ENCODE measurements around the gene LRRC14B.

The LRRC14B gene

GRCh38 chr5:176296-176823, 14.9 kb upstream of the LRRC14B start:
- no peak overlapping the region for H3K9ac ChIP-seq (ENCODE audit: low read length)
- H2BK12ac ChIP-seq (ENCODE audit: low read length): no peak overlapping the region
- peaks cover 49 to 50% of the 10 kb centered on the region in 2 experiments for H3K36me3 ChIP-seq (ENCODE audit: control insufficient read depth in 1 of 2, insufficient read depth in 2 of 2, low read length in 2 of 2)
- H3K79me2 ChIP-seq (ENCODE audit: control insufficient read depth, insufficient read depth, low read length, poor library complexity): no peaks in the 10 kb centered on the region
- no peak overlapping the region for H2AFZ ChIP-seq (ENCODE audit: insufficient read depth, low read length, poor library complexity)
- no peak overlapping the region for H4K8ac ChIP-seq (ENCODE audit: low read depth, low read length)
- no peak overlapping the region for H3K27ac ChIP-seq (ENCODE audit: low read depth, low read length)
- no peak overlapping the region for H2BK120ac ChIP-seq (ENCODE audit: insufficient read depth, low read length, poor library complexity)
- H4K91ac ChIP-seq (ENCODE audit: low read depth, low read length): no peak overlapping the region
- WGBS (ENCODE audit: extremely low coverage, insufficient coverage, insufficient read length): no CpG with 5 or more reads among the region's 11 CpGs
- H3K14ac ChIP-seq (ENCODE audit: low read length): no peak overlapping the region
- no peaks in the 10 kb centered on the region for H3K27me3 ChIP-seq (ENCODE audit: insufficient read depth, low read length)
- H3K4ac ChIP-seq (ENCODE audit: low read depth, low read length): no peak overlapping the region
- H2BK5ac ChIP-seq (ENCODE audit: low read depth, low read length, poor library complexity): no peak overlapping the region
- H3K4me1 ChIP-seq (ENCODE audit: control insufficient read depth in 1 of 2, insufficient read depth in 2 of 2, low read length in 2 of 2): peaks cover 23 to 24% of the 10 kb centered on the region in 2 experiments
- peak; percentile 38 to 80 for DNase-seq
- H3K4me3 ChIP-seq (ENCODE audit: low read depth, low read length): no peak overlapping the region
- peaks cover 3% of the 10 kb centered on the region for H3K79me1 ChIP-seq (ENCODE audit: low read length)
- H4K12ac ChIP-seq (ENCODE audit: low read depth, low read length): no peak overlapping the region
- H3K9me3 ChIP-seq (ENCODE audit: insufficient read depth, low read depth, low read length): no peaks in the 10 kb centered on the region
- no peak overlapping the region for H3K4me2 ChIP-seq (ENCODE audit: low read length)
- H3K23ac ChIP-seq (ENCODE audit: low read length): no peak overlapping the region
- no peak overlapping the region for H3K18ac ChIP-seq (ENCODE audit: low read length)
- H2AK5ac ChIP-seq (ENCODE audit: low read length): no peak overlapping the region

DNA sequence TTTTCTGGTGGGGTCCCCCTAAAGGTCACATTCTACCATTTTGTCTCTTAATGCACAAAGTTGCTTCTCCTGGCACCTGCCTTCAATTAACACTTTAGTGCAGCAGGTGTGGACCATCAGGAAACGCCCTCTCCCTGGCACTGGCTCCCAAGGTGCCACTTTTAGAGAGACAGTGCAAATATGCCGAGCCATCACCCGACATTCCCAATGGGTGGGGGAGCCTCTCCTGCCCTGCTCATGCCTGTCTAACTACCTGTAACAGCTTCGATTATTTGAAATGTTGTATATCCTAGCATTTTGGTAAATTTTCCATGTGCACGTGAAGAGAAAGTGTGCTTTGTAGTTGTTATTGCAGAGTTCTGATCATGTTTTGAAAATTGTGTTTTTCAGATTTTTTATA, 13.2 kb upstream of the LRRC14B start:
- no peak overlapping the region for H3K23ac ChIP-seq (ENCODE audit: low read length)
- no peaks in the 10 kb centered on the region for H3K27me3 ChIP-seq (ENCODE audit: insufficient read depth, low read length)
- no peak overlapping the region for H3K4ac ChIP-seq (ENCODE audit: low read depth, low read length)
- WGBS (ENCODE audit: extremely low coverage, insufficient coverage, insufficient read length): no CpG with 5 or more reads among the region's 5 CpGs
- no peak overlapping the region for H2AK5ac ChIP-seq (ENCODE audit: low read length)
- DNase-seq: no peak
- peaks cover 3% of the 10 kb centered on the region for H3K79me1 ChIP-seq (ENCODE audit: low read length)
- no peak overlapping the region for H3K18ac ChIP-seq (ENCODE audit: low read length)
- no peaks in the 10 kb centered on the region for H3K9me3 ChIP-seq (ENCODE audit: insufficient read depth, low read depth, low read length)
- no peak overlapping the region for H2BK12ac ChIP-seq (ENCODE audit: low read length)
- H3K14ac ChIP-seq (ENCODE audit: low read length): no peak overlapping the region
- no peak overlapping the region for H4K91ac ChIP-seq (ENCODE audit: low read depth, low read length)
- no peak overlapping the region for H2BK5ac ChIP-seq (ENCODE audit: low read depth, low read length, poor library complexity)
- peaks cover 48 to 49% of the 10 kb centered on the region in 2 experiments for H3K36me3 ChIP-seq (ENCODE audit: control insufficient read depth in 1 of 2, insufficient read depth in 2 of 2, low read length in 2 of 2)
- H4K12ac ChIP-seq (ENCODE audit: low read depth, low read length): no peak overlapping the region
- H3K4me1 ChIP-seq (ENCODE audit: control insufficient read depth in 1 of 2, insufficient read depth in 2 of 2, low read length in 2 of 2): peaks cover 23 to 24% of the 10 kb centered on the region in 2 experiments
- no peak overlapping the region for H2AFZ ChIP-seq (ENCODE audit: insufficient read depth, low read length, poor library complexity)
- H2BK120ac ChIP-seq (ENCODE audit: insufficient read depth, low read length, poor library complexity): no peak overlapping the region
- no peak overlapping the region for H3K4me3 ChIP-seq (ENCODE audit: low read depth, low read length)
- H3K9ac ChIP-seq (ENCODE audit: low read length): no peak overlapping the region
- H3K27ac ChIP-seq (ENCODE audit: low read depth, low read length): no peak overlapping the region
- H4K8ac ChIP-seq (ENCODE audit: low read depth, low read length): no peak overlapping the region
- H3K79me2 ChIP-seq (ENCODE audit: control insufficient read depth, insufficient read depth, low read length, poor library complexity): no peaks in the 10 kb centered on the region
- no peak overlapping the region for H3K4me2 ChIP-seq (ENCODE audit: low read length)

DNA sequence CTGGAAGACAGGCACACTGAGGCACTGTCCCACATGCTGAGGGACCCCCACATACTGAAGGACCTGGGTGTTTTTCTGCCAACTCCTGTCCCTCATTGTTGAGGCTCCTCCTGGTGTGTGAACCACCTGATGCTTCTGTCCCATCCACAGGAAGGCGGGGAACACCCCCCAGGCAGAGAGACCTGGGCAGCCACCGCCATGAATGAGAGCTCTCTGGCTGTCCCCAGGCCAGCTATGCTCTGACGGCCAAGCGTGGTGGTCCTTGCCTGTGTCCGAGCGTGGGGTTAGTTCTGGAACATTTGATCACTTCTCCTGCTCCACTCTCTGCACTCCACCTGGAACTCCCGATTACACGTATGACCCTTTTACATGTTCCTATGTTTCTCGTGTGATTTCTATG, 11.9 kb upstream of the LRRC14B start:
- Histone ChIP-seq H3K14ac (ENCODE audit: low read length) (no peak overlapping the region), H3K4me1 (ENCODE audit: control insufficient read depth in 1 of 2, insufficient read depth in 2 of 2, low read length in 2 of 2) (peaks cover 23 to 27% of the 10 kb centered on the region in 2 experiments), H2BK5ac (ENCODE audit: low read depth, low read length, poor library complexity) (no peak overlapping the region), H3K9ac (ENCODE audit: low read length) (no peak overlapping the region), H3K79me2 (ENCODE audit: control insufficient read depth, insufficient read depth, low read length, poor library complexity) (no peaks in the 10 kb centered on the region), H3K27me3 (ENCODE audit: insufficient read depth, low read length) (no peaks in the 10 kb centered on the region), H3K23ac (ENCODE audit: low read length) (no peak overlapping the region), H3K36me3 (ENCODE audit: control insufficient read depth in 1 of 2, insufficient read depth in 2 of 2, low read length in 2 of 2) (peaks cover 41 to 43% of the 10 kb centered on the region in 2 experiments), H3K4ac (ENCODE audit: low read depth, low read length) (no peak overlapping the region), H2BK12ac (ENCODE audit: low read length) (no peak overlapping the region), H3K4me2 (ENCODE audit: low read length) (no peak overlapping the region), H4K12ac (ENCODE audit: low read depth, low read length) (no peak overlapping the region), H2AFZ (ENCODE audit: insufficient read depth, low read length, poor library complexity) (no peak overlapping the region), H2BK120ac (ENCODE audit: insufficient read depth, low read length, poor library complexity) (no peak overlapping the region), H3K18ac (ENCODE audit: low read length) (no peak overlapping the region), H3K4me3 (ENCODE audit: low read depth, low read length) (no peak overlapping the region), H2AK5ac (ENCODE audit: low read length) (no peak overlapping the region), H4K91ac (ENCODE audit: low read depth, low read length) (no peak overlapping the region), H3K27ac (ENCODE audit: low read depth, low read length) (no peak overlapping the region), H4K8ac (ENCODE audit: low read depth, low read length) (no peak overlapping the region), H3K9me3 (ENCODE audit: insufficient read depth, low read depth, low read length) (no peaks in the 10 kb centered on the region), H3K79me1 (ENCODE audit: low read length) (peaks cover 3% of the 10 kb centered on the region)
- no CpG with 5 or more reads among the region's 9 CpGs for WGBS (ENCODE audit: extremely low coverage, insufficient coverage, insufficient read length)
- DNase-seq: no peak

DNA sequence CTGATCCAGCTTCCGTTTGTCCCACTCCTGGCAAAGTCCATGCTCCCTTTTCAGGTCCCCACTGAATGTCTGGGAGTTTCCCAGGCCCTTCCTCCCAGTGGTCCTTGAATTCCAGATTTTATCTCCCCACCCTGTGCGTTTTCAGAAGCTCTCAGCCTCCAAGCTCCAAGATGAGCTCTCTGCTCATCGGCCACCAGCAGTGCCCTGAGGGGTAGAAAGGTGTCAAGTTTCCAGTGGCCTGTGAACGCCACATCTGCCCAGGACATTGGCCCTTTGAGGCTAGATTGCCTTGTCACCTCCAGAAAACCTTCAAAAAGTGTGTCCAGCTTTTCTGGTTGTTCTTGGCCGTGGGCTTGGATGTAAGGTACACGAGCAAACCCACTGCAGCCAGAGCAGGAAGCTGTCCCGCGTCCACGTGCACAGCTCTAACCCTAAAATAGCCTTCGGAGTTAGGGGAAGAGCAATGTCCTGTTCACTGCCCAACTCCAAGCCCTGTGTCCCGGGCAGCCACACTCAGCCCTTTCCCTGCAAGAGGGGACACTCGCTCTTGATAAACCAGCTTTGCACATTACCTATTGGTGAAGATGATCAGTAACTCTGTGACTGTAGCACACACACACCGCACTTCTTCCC, 10.9 kb upstream of the LRRC14B start:
- no peak overlapping the region for H2BK120ac ChIP-seq (ENCODE audit: insufficient read depth, low read length, poor library complexity)
- H3K36me3 ChIP-seq (ENCODE audit: control insufficient read depth in 1 of 2, insufficient read depth in 2 of 2, low read length in 2 of 2): peaks cover 32 to 38% of the 10 kb centered on the region in 2 experiments
- H3K4me2 ChIP-seq (ENCODE audit: low read length): peak overlapping the region; percentile 16
- H2AFZ ChIP-seq (ENCODE audit: insufficient read depth, low read length, poor library complexity): no peak overlapping the region
- no peak overlapping the region for H3K9ac ChIP-seq (ENCODE audit: low read length)
- no peak overlapping the region for H3K4ac ChIP-seq (ENCODE audit: low read depth, low read length)
- no peak overlapping the region for H4K8ac ChIP-seq (ENCODE audit: low read depth, low read length)
- no peaks in the 10 kb centered on the region for H3K79me1 ChIP-seq (ENCODE audit: low read length)
- no peak overlapping the region for H3K27ac ChIP-seq (ENCODE audit: low read depth, low read length)
- no peak overlapping the region for H3K18ac ChIP-seq (ENCODE audit: low read length)
- H3K4me3 ChIP-seq (ENCODE audit: low read depth, low read length): no peak overlapping the region
- no peak overlapping the region for H3K23ac ChIP-seq (ENCODE audit: low read length)
- no peaks in the 10 kb centered on the region for H3K27me3 ChIP-seq (ENCODE audit: insufficient read depth, low read length)
- WGBS (ENCODE audit: extremely low coverage, insufficient coverage, insufficient read length): no CpG with 5 or more reads among the region's 13 CpGs
- no peaks in the 10 kb centered on the region for H3K79me2 ChIP-seq (ENCODE audit: control insufficient read depth, insufficient read depth, low read length, poor library complexity)
- H4K12ac ChIP-seq (ENCODE audit: low read depth, low read length): no peak overlapping the region
- H3K9me3 ChIP-seq (ENCODE audit: insufficient read depth, low read depth, low read length): no peaks in the 10 kb centered on the region
- H3K14ac ChIP-seq (ENCODE audit: low read length): no peak overlapping the region
- H3K4me1 ChIP-seq (ENCODE audit: control insufficient read depth in 1 of 2, insufficient read depth in 2 of 2, low read length in 2 of 2): peaks cover 21 to 23% of the 10 kb centered on the region in 2 experiments
- H2BK12ac ChIP-seq (ENCODE audit: low read length): no peak overlapping the region
- no peak overlapping the region for H2BK5ac ChIP-seq (ENCODE audit: low read depth, low read length, poor library complexity)
- no peak overlapping the region for H4K91ac ChIP-seq (ENCODE audit: low read depth, low read length)
- H2AK5ac ChIP-seq (ENCODE audit: low read length): no peak overlapping the region
- DNase-seq: peak; percentile 39 to 63

Data from trophoblast cell (in vitro differentiated cells and primary cell).